ENCODE results near the gene MIXL1. TPM values are rescaled to one million over a fixed set of nuclear protein-coding genes. Genes with fewer than 3 reads are reported as not detected.
A peak's percentile ranks its signal among the peaks of the same experiment; 100 is the strongest.

MIXL1 gene
- total RNA-seq, 1 experiment from 2014 or later, result 4.7 TPM

DNA sequence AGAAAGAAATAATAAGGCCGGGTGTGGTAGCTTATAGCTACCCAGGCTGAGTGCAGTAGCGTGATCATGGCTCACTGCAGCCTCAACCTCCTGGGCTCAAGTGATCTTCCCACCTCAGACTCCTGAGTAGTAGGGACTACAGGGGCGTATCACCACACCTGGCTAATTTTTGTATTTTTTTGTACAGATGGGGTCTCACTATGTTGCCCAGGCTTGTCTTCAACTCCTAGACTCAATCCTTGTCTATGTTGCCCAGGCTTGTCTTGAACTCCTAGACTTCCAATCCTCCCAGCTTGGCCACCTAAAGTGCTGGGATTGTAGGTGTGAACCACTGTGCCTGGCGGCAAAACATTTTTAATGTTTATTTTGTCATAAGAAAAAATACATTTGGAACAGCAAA is 30.5 kb downstream of the MIXL1 start:
- Histone ChIP-seq H3K9me3 (ENCODE audit: control insufficient read depth, low read depth, low read length) (no peaks in the 10 kb centered on the region), H2AFZ (ENCODE audit: low read length) (no peak overlapping the region), H3K79me2 (ENCODE audit: insufficient read depth, low read length) (no peaks in the 10 kb centered on the region), H2BK12ac (ENCODE audit: insufficient read length, low read depth, low read length) (no peak overlapping the region), H3K23me2 (ENCODE audit: insufficient read length, low read depth, low read length, poor library complexity, severe bottlenecking) (no peaks in the 10 kb centered on the region), H3K56ac (ENCODE audit: insufficient read length, low read depth, low read length) (no peak overlapping the region), H3T11ph (ENCODE audit: low read length) (no peak overlapping the region), H2AK5ac (ENCODE audit: insufficient read length, low read length) (no peak overlapping the region), H3K18ac (ENCODE audit: insufficient read length, low read depth, low read length) (no peak overlapping the region), H3K27me3 (ENCODE audit: insufficient read depth, low read length) (no peaks in the 10 kb centered on the region), H3K9ac (ENCODE audit: extremely low read depth, insufficient read length, low read length) (no peak overlapping the region), H2BK15ac (ENCODE audit: low read depth, low read length) (no peak overlapping the region), H4K5ac (ENCODE audit: insufficient read length, low read depth, low read length) (no peak overlapping the region), H3K27ac (ENCODE audit: insufficient read length, low read depth, low read length) (no peak overlapping the region), H3K4ac (ENCODE audit: low read depth, low read length) (no peak overlapping the region), H2BK5ac (ENCODE audit: insufficient read length, low read length) (no peak overlapping the region), H3K79me1 (ENCODE audit: insufficient read depth, low read depth, low read length, poor library complexity, severe bottlenecking) (no peaks in the 10 kb centered on the region), H4K8ac (replicated peaks; ENCODE audit: insufficient read length, low read depth, low read length) (no peak overlapping the region), H2BK120ac (ENCODE audit: low read depth, low read length, poor library complexity, severe bottlenecking) (no peak overlapping the region), H4K91ac (ENCODE audit: insufficient read length, low read depth, low read length) (no peak overlapping the region), H2BK20ac (ENCODE audit: low read depth, low read length, poor library complexity, severe bottlenecking) (no peak overlapping the region), H3K4me2 (ENCODE audit: insufficient read depth, insufficient read length, low read length) (no peak overlapping the region), H4K20me1 (ENCODE audit: control insufficient read depth, insufficient read depth, insufficient read length) (no peaks in the 10 kb centered on the region), H3K23ac (ENCODE audit: insufficient read length, low read depth, low read length) (no peak overlapping the region), H3K4me1 (ENCODE audit: insufficient read depth, low read length) (no peaks in the 10 kb centered on the region), H3K14ac (ENCODE audit: insufficient read depth, low read length) (no peak overlapping the region)
- peak overlapping the region in 1 of 3 experiments; percentile 48; a peak in 1 of 7 replicates for H3K27ac Mint-ChIP-seq
- no peak for TF ChIP-seq CTCF (conservative IDR thresholded peaks at IDR 0.05)
- H3K9me3 Mint-ChIP-seq, result no peaks in the 10 kb centered on the region
- H3K27me3 Mint-ChIP-seq (ENCODE audit: low read depth), result no peaks in the 10 kb centered on the region
- peaks cover 0 to 20% (median 15%) of the 10 kb centered on the region in 3 experiments; a peak in 6 of 7 replicates for H3K36me3 Mint-ChIP-seq (ENCODE audit: insufficient read depth in 1 of 3, low read depth in 3 of 3)
- H3K4me1 Mint-ChIP-seq, result no peaks in the 10 kb centered on the region
- no CpG with 5 or more reads among the region's 4 CpGs for WGBS (ENCODE audit: extremely low coverage, insufficient read length, low lambda C conversion rate)
- DNase-seq, result no peak
- H3K4me3 Mint-ChIP-seq, result no peak overlapping the region
